ENCODE data around the gene ZNF655. TPM values are rescaled to one million over a fixed set of nuclear protein-coding genes. Genes with fewer than 3 reads are reported as not detected.
A peak's percentile ranks its signal among the peaks of the same experiment; 100 is the strongest.

Gene ZNF655
- total and polyA plus RNA-seq, 2 donors (not counting 3 experiments of a cell fraction or from before 2014, with no cell fraction given), result 16.9 to 20.4 TPM

GRCh38 chr7:99559175-99559915 is 903 bp downstream of the ZNF655 start:
- H2AFZ ChIP-seq (ENCODE audit: low read depth, low read length), result peak overlapping the region; percentile 87
- intact Hi-C loops (cut with micrococcal nuclease), result loop anchor here (2.0 kb wide), 1 partner anchor 57 kb away; the partner anchor contains the start of gene ZSCAN25
- H3K9me3 ChIP-seq (replicated peaks; ENCODE audit: control insufficient read depth, insufficient read depth, low read length), result no peaks in the 10 kb centered on the region
- no peaks in the 10 kb centered on the region for H4K20me1 ChIP-seq (replicated peaks; ENCODE audit: control insufficient read depth, extremely low read depth, insufficient read depth, low read length)
- ChIA-PET POLR2A (interaction anchor here (1.2 kb wide), 1 partner anchor 62 kb away, joined by 3 read pairs; no protein-coding TSS in a partner anchor), CTCF (interaction anchor here (1.4 to 2.3 kb wide), 2 partner anchors 55 to 57 kb away, joined by 3 to 6 read pairs; partner anchors contain the start of genes ZKSCAN5 and ZSCAN25)
- DNase-seq (ENCODE audit: low read depth, low spot score) (no peak), FAIRE-seq (peak; percentile 40)
- H3K9me1 ChIP-seq (replicated peaks; ENCODE audit: control insufficient read depth, extremely low read depth, insufficient read depth, low read length), result no peaks in the 10 kb centered on the region
- TF ChIP-seq POLR2AphosphoS5 (IDR thresholded peaks at IDR 0.05; ENCODE audit: insufficient read depth, low read depth, low read length), result no peak
- TSS peak; percentile 11 for BruUV-seq (replicated peaks)
- H3K79me2 ChIP-seq (ENCODE audit: control insufficient read depth, insufficient read depth, low read length), result peaks cover 13% of the 10 kb centered on the region
- dilution Hi-C loops (cut with MboI; ENCODE audit: extremely low pct_ligation_motif_present, low sequenced_read_pairs), result no loop called here
- peaks cover 4 to 16% of the 10 kb centered on the region in 2 experiments for H3K36me3 ChIP-seq (ENCODE audit: control insufficient read depth in 2 of 2, extremely low read depth in 1 of 2, insufficient read depth in 2 of 2, low read length in 2 of 2)
- H3K4me3 ChIP-seq (replicated peaks in 1 of 3; ENCODE audit: insufficient read depth in 1 of 3, low read depth in 1 of 3, low read length in 3 of 3), result peak overlapping the region; percentile 80 to 86 (median 84)
- peaks cover 20% of the 10 kb centered on the region for H3K4me1 ChIP-seq (ENCODE audit: control insufficient read depth, extremely low read depth, insufficient read depth, low read length)
- peak overlapping the region; percentile 83 for H3K4me2 ChIP-seq (ENCODE audit: insufficient read depth, low read length)
- peak overlapping the region; percentile 73 for H3K27ac ChIP-seq (ENCODE audit: insufficient read depth, low read depth, low read length)
- no peaks in the 10 kb centered on the region for H3K27me3 ChIP-seq (ENCODE audit: control insufficient read depth in 2 of 2, insufficient read depth in 2 of 2, low read length in 2 of 2)
- peak overlapping the region; percentile 91 for H3K9ac ChIP-seq (replicated peaks; ENCODE audit: extremely low read depth, insufficient read depth, low read length)

DNA sequence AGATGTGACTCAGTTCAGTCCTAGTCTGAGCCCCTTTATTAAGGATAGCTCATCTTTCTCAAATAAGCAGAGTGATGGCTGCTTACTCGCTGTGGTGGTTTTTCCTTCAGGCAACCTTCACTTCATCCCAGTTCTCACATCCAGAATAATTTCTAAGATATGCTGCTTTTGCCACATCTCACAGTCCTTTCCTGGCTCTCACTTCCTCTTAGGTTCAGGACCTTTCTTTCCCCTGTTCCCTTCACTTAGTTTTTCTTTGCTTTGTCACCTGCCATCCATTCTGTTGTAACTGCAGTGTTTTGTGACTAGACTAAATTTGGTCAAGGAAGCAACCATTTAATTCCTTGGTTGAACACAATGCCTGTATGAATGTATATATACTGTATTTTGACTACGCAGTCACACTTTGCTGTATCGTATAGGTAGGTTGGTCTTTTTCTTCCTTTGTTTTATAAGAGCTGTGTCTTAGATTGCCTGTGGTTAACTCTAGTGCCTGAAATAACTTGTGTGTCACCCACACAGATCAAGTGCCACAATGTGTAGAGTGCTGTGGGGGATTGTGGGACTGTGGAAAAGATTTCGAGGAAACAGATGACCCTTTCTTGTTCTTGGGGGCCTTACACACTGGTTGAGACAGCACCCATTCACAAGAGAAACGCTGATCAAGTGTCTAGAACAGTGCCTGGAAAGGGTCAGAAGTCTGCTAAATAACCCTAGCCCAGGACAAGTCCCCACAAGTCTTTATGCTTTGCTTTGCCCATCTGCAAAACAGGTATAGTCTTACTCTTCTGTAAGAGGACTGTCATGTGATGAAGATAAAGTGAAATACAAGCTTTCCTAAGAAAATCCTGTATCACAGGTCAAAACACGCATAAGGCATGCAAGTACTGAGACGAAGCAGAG is 2.6 kb downstream of the ZNF655 start:
- H3K36me3 ChIP-seq (ENCODE audit: control insufficient read depth in 2 of 2, extremely low read depth in 1 of 2, insufficient read depth in 2 of 2, low read length in 2 of 2), result peaks cover 4 to 16% of the 10 kb centered on the region in 2 experiments
- no peak overlapping the region for H3K4me3 ChIP-seq (replicated peaks in 1 of 3; ENCODE audit: insufficient read depth in 1 of 3, low read depth in 1 of 3, low read length in 3 of 3)
- POLR2A ChIA-PET, result no interaction called here
- no peaks in the 10 kb centered on the region for H3K9me1 ChIP-seq (replicated peaks; ENCODE audit: control insufficient read depth, extremely low read depth, insufficient read depth, low read length)
- dilution Hi-C loops (cut with MboI; ENCODE audit: extremely low pct_ligation_motif_present, low sequenced_read_pairs), result no loop called here
- H3K27me3 ChIP-seq (ENCODE audit: control insufficient read depth in 2 of 2, insufficient read depth in 2 of 2, low read length in 2 of 2), result no peaks in the 10 kb centered on the region
- no peak overlapping the region for H3K4me2 ChIP-seq (ENCODE audit: insufficient read depth, low read length)
- no peak overlapping the region for H3K9ac ChIP-seq (replicated peaks; ENCODE audit: extremely low read depth, insufficient read depth, low read length)
- no TSS peak for BruUV-seq (replicated peaks)
- H3K9me3 ChIP-seq (replicated peaks; ENCODE audit: control insufficient read depth, insufficient read depth, low read length), result no peaks in the 10 kb centered on the region
- DNase-seq (ENCODE audit: low read depth, low spot score) (no peak), FAIRE-seq (no peak)
- no peak overlapping the region for H3K27ac ChIP-seq (ENCODE audit: insufficient read depth, low read depth, low read length)
- intact Hi-C loops (cut with micrococcal nuclease), result no loop called here
- H3K79me2 ChIP-seq (ENCODE audit: control insufficient read depth, insufficient read depth, low read length), result peaks cover 13% of the 10 kb centered on the region
- H3K4me1 ChIP-seq (ENCODE audit: control insufficient read depth, extremely low read depth, insufficient read depth, low read length), result peaks cover 20% of the 10 kb centered on the region
- H4K20me1 ChIP-seq (replicated peaks; ENCODE audit: control insufficient read depth, extremely low read depth, insufficient read depth, low read length), result no peaks in the 10 kb centered on the region
- CTCF ChIA-PET, result no interaction called here
- no peak overlapping the region for H2AFZ ChIP-seq (ENCODE audit: low read depth, low read length)
- TF ChIP-seq POLR2A (IDR thresholded peaks at IDR 0.05; ENCODE audit: low read depth, low read length) (no peak), EZH2 (IDR thresholded peaks at IDR 0.05; ENCODE audit: borderline replicate concordance, low read depth, low read length, severe bottlenecking) (no peak), FOS (IDR thresholded peaks at IDR 0.05; ENCODE audit: borderline replicate concordance, insufficient read depth, low read length) (no peak), GATA2 (IDR thresholded peaks at IDR 0.05; ENCODE audit: insufficient read depth, insufficient read length, low read depth, low read length) (no peak)

All from endothelial cell of umbilical vein (primary cell).